ENCODE data around the gene PTGS1.
"Not testable (repeated sequence)": the region's sequence is repeated elsewhere in the genome, so short reads cannot be mapped to it uniquely, and the experiment has no call there.

- not testable (repeated sequence) for TF ChIP-seq CTCF, POLR2AphosphoS5 (IDR thresholded peaks at IDR 0.05)
Observed at GRCh38 chr9:122330466-122330865, 40.4 kb upstream of the PTGS1 start.

Measured in prostate gland (tissue), 2 donors.